T-helper 2 cell (primary cell): ENCODE measurements around the gene PDZRN4.

ENCODE experiments used
- DNase-seq, 5 experiments: peaks; one replicate each; pipeline versions ENCODE4 v3.0.0 to v3.0.0-alpha.2; 2012 to 2022

The PDZRN4 gene

DNA sequence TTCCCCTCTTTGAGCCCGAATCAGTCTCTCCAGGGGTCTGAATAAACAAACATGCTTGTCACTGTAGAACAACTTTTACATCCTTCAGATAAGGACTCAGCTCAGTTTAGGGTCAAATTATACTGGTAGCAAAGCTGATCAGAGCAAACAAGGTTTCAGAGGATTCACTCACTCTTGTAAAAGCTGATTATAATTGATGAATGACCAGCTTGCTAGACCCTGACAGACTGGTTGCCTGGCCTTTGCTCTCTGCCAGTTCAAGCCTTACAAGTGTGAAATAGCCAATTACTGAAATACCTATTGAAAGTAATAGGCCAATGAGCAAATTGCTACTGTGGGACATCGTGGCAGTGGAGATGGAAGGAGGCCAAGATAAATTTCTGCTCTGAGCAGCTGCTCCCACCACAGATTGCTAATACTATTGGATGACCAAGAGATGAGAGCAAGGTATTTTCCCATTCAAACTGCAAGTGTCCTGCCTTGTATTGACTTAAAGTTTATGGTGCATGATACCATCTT, 177.6 kb downstream of the PDZRN4 start:
- no peak for DNase-seq

DNA sequence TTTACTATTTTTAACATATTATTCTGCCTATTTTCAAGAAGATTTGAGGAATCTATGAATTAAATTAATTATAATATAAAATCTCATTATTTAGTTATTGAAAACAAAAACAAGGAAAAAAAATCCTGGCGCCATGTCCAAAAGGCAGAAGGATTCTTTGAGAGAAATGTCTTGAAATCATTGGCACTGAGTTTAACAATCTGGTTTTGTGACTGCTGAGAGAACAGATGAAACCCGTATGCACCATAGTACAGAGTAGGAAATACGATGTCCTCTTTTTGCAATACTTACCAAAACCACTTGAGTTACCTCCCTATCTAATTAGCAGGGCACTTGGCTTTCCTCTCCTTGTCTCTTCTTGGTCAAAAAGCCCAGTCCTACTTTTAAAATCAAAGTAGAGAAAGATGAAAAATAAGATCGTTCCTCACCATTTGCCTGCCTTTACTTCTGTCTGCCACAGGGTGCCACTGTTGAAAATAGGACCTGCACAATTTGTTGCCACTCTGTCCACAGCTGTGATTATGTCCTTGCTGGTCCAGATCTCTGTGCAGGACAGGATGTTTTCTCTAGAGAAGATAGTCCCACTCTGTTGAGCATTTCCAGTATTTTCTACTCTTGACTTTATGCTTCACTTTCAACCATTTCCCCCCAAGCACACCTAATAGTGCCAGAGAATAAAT, 179.7 kb downstream of the PDZRN4 start:
- no peak for DNase-seq

DNA sequence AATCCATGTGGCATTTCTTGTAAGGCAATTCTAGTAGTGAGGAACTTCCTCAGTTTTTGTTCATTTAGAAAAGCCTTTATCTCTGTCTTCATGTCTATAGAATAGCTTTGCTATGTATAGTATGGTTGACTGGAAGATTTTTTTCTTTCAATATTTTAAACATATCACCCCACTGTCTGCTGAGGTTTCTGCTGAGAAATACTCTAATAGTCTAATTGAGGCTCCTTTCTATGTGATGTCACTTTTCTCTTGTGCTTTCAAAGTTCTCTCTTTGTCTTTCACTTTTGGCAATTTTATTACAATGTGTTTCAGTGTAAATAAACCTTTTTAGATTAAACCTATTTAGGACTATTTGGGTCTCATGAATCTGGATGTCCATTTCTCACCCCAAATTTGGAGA, 192.8 kb downstream of the PDZRN4 start:
- DNase-seq, result no peak

DNA sequence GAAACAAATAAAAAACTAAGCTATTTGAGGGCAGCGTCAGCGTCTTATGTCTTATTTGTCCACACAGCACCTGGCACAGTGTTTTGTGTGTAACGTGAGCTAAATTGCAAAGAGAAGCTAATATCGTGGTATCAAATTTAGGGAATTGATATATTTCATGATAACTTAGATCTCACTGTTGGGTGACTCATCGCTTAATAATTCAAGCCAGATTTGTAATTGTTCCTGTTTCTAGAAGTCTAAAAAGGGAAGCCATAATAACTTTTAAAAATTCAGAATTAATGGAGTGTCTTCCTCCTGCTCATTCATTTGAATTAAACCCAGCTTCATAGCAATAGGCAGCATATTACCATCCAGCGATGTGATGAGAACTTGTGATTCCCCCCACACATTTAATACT, 214.7 kb downstream of the PDZRN4 start:
- no peak for DNase-seq

DNA sequence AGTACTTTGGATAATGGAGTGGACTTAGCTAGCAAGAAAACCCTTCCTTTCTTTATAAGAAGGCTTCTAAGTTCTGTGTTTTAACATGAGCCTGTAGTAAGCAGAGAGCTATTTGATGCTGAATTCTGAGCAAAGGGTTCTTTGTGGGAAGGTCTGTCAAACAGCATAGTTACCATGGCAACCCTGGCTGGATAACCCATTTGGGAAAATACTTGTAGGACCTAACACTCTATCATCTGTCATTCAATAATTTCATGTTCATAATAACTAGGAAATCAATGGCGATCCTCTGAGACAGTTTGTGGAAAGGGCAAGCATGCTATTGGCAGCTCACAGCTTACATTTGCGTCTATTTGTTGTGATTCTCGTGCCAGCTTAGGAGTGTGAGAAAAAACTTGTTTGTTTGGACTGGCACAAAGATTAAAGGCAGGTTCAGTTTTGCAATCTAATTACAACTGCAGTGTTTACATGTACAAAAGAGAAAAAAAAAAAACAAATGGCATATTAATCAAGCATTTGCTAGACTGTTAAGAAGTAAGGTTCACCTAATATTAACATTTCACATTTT, 219.2 kb downstream of the PDZRN4 start:
- DNase-seq, result no peak

DNA sequence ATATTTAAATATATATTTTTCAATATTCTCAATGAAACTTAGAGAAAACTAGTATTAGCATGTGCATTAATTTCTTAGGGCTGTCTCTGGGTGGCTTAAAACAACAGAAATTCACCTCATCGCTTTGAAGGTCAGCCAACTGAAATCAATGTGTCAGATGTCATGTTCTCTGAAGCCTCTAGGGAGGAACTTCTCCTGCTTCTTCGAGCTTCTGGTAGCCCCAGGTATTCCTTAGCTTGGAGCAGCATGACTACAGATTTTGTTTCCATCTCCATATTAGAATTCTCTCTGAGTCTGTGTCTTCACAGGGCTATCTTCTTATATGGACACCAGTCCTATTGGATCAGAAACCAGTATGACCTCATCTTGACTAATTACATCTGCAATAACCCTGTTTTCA, 221.5 kb downstream of the PDZRN4 start:
- DNase-seq, result no peak

DNA sequence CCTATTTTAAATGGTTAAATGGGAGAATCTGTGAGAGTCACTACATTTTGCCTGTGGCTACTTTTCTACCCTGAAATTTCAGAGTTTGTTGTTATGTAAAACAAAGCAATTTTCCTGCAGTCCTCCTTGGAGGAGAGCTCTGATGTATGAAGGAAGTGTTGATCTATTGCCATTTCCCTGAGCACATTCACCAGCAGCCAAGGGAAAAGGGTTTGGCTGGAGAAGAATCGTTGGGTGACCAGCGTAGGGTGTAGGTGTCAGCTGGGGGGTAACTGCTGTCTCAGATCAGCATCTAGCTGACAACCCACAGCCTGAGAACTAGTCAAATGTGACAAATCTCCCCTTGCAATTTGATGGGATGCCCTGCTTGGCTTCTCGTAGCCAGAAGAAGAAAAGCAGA, 230.5 kb downstream of the PDZRN4 start:
- DNase-seq, result no peak

DNA sequence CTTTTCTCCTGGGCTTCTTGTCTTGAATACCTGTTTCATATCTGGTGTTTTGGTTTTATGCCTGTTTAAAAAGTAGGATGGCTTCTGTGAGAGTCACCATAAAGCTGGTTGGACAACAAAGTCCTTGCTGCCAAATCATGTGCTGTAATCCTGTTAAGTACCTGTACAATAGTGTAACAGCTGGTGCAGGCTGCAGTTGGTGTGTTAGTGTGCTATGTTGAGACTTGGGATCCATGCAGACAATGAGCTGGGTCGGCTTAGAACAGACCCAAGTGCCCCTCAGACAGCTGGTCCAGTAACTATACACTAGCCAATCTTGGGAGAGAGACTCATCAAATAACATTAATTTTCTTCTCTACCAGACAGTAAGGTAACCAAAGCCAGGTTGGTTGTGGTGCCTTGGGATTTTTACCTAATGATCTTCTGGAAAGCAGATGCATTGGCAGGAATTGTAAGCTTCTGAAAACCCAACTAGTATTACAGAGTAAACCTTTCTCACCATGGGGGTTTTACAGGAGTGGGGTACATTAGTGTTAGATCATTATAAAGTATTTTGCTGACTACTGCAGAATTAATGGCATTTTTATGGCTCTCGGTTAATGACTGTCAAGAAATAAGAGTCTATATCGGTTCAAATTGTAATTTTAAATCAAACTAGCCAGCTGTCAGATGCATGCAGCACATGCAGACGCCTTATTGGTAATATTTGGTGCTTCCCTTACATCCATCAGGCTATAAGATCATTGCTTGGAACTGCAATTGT, 231.2 kb downstream of the PDZRN4 start:
- DNase-seq, result no peak

DNA sequence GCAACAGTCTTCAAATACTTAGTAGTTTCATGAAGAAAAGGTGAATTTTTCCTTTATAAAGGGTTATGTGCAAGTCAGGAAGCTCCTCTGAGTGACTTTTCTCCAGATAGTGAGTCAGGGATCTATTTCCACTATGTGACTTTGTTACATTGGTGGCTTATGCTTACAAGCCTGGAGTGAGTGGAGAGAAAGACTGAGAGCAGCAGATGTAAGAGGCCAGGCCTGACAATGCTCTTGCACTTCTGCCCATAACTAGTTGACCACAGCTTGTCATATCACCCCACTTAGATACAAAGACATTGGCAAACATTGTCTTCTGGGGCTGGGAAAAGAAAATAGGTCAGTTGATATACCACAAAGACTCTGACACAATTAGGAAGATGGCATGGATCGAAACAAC, 236.5 kb downstream of the PDZRN4 start:
- DNase-seq, result no peak

DNA sequence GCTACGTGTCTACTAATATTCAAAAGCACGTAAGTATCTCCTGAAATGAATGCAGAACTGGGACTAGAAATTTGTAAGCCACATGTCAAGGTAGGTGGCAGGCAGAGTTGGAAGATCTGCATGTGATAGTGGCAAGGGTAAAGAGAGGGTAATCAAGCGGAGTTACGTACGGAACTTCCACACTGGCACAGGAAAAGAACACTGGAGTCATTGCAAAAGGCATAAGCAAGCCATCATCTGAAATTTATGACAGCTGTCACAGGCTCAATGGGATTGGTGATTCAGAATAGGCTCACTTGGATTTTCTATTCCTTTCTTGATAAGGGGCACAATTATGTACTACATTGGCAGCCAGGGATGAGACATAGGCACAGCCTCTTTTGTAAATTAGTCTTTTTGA, 245.3 kb downstream of the PDZRN4 start:
- no peak for DNase-seq

DNA sequence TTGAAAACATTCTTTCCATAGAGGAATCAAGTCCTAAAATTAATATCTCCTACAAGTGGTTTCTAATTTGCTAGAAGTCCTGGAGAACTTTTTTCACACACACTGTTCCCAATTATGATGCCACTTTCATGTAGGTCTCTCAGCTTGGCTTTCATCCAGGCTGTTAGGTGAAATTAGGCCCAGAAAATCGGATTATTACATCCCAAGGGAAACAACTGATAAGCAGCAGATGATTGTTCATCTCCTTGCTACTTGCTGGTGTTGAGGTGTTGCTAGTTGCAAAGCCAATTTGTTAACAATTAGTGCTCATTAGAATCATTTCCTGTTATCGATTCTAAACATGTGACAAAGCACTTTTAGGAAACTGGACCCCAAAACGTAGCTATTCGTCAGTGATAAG, 248.0 kb downstream of the PDZRN4 start:
- no peak for DNase-seq

DNA sequence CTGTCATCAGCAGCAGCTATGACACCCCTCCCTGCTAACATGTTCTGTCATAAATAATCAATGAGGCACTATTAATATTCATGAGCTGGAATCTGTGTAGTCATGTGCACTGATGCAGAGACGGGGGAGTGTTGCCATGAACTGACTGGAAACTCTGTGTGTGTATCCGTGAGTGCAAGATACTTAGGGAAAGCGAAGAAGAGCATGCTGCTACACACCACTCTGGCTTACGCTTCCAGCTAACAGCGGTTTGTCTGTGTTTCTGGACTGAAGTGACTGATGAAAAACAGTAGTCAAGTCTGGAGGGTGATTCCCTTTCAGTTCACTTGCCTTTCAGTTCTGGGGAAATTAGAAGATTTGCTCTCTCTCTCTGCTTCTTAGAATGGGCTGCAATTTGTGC, 249.4 kb downstream of the PDZRN4 start:
- DNase-seq, result no peak

DNA sequence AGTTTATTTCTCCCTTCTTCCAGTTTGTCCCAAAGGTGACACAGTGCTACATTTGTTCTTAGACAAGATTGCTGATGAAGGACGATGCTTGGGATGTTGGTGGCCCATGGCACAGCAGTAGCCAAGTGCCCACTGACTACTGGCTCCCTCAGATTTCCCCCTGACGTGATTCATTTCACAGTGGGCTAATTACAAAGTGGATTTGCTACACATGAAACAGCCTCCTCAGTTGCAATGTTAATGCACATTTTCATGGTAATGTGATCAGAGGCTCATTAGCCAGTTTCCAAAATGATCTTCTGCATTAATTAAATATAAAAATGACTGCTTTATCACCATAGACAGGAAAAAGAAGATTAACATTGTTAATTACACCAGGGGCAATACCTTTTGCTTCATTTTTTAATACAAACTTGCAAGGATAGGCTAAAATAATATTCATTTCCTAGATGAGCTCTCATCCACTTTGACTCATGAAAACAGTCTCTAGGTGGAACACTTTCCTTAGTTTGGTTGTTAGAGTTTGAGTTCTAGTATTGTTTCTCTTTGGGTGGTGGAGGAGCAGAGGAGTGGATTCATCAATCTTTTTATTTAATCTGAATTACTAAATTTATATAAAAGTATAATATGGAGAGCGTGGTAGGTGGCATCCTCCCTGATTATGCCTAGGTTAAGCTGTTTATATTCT, 250.9 kb downstream of the PDZRN4 start:
- DNase-seq, result no peak

DNA sequence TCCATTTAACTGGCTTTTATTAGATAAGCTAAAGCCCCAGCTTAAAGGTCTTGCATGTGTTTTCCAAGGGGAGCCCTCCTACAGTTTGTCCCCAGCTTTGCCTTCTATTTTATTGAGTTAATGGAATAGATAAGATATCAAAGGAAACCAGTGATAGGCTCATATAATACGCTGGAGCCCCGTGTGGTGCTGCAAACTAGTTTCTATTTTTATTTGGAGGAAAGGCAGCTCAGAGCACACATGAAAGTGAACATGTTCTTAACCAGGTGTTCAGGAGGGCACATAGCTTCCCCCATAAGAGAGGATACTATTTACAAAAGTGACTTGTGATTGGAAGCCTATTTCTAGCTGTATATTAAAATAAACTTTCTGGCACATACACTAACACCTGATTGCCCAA, 251.7 kb downstream of the PDZRN4 start:
- no peak for DNase-seq

DNA sequence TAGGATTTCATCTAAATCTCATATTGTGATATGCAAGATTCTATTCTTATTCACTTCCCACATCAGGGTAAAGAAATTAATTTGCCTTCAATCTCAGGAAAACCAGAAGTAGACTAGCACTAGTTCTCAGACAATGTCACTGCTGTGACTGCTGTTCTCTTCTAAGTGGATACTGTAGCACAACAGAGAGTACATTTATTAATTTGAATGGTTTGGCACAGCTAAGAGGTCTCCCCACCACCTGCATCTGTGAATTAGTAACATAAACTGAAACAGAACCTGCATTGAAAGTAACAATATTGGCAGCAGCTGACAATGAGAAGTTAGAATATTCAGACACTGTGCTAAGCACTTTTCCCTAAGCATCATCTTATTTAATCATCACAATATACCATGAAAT, 253.1 kb downstream of the PDZRN4 start:
- no peak for DNase-seq

DNA sequence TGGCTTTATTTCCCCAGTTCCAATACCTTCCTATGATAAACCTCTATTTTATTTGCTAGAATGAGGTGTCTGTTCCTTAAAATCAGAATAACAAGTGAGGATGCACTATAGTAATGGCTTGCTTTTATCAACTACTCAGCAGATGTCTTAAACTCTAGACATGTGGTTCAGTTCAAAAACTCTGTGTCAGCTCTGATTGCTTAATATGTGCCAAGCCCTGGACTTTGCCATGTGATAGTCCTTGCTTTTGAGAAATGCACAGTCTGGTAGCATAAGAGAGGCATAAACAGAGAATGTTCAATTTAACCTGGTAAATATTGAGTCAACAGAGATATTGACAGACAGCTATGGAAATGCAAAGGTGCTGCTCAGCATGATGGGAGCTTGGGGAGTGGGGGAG, 254.8 kb downstream of the PDZRN4 start:
- DNase-seq, result no peak

DNA sequence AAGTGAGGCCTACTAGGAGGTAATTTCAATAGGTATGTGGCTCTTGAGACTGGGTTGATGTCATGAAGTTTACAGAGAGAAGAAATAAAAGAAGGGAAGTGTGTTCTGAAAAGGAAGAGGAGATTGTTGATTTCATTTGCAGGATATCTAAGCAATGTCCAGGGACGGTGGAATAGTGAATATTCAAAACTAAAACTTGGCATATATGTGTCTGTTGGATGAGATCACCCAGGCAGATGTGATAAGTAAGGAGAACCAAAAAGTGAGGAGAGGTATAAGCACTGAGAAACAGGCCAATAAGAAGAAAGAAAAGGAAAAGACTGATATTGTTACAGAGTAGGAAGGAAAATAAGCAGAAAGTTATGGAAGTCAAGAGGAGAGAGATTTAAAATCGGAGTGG, 255.6 kb downstream of the PDZRN4 start:
- DNase-seq, result no peak

DNA sequence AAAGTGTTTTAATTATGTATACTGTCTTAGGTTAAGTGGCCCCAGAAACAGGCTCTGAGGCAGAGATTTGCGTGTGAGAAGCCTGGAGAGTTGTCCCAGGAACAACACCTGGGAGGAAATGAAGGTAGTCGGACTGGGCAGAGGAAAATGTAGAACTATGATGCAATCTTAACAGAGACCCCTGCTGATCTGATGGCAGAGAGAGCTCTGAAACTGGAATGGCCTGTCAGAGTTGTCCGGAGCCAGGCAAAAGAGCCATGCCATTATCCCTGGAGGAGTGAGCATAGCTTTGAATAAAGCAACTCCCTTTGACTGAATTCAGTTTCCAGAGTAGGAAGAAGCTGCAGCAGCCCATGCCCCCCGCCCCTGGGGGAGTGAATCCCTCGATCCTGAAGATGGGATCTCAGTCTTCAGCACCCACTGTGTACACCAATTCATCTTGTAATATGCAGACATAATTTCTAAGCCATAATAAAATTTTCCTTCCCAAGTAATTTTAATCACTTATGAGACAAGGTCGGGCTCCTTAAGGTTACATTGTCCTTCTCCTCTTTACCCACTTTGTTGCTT, 264.8 kb downstream of the PDZRN4 start:
- DNase-seq, result no peak

DNA sequence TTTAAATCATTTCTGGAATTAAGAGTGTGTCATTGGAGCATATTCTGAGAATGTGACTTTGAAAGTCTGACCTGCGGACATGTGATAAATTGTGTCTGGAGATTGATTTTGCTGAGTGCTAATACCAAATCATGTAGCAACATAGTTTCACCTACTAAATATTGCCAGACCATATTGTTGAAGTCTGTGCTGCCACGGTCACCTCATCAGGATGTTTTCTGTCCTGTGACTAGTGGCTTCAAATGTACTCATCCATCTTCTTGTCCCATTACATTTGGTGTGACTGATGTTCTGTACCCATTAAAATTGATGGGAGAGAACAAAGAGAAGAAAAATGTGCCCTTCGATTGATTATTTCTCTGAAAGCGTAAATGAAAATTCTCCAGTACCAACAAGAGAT, 265.3 kb downstream of the PDZRN4 start:
- DNase-seq, result no peak

DNA sequence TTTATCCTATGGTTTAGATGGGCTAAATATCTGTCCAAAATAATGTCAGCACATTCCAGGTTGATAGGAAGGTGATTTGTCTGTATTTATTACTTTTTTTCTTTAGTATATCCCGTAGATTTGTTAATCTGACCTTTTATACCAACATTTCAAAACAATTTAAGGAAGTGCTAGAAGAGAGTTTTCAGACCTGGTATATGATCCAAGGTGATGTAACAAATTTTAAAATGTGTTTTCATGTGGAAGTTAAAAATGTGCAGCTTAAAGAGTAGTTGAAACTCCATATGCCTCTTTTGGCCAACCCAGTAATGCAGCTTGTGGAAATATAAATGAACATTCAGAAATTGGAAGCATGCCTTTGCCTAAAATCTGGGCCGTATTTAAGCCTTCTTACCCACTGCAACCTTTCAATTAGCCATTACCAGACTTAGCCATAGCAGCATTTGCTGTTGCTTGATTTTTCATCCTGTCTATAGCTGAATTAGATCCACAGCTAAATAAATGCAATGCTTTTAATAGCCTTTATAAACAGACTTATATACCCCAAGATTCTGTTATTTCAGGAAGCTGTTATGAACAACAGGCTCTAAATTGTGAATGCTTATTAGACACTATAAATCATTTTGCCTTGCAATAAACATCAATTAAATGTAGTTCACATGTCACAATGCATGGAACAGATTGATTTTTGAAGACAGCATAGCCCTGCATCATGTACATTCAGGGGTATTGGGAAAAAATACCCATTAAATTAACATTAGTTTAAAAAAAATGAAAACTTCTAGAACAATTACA, 271.2 kb downstream of the PDZRN4 start:
- DNase-seq, result no peak

DNA sequence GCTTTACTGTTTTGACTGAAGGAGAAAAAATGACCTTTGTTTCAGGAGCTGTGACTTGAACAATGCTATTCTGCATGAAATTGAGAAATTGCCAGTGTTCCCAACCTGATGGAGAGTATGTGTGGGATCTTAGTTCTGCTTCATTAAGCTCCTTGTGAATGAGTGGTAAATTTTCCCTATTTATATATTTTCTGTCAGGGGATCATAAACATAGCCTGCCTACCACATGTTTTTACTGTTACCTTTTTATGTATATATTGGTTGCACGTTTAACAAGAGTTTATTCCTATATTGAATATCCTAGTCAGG, 271.7 kb downstream of the PDZRN4 start:
- no peak for DNase-seq

DNA sequence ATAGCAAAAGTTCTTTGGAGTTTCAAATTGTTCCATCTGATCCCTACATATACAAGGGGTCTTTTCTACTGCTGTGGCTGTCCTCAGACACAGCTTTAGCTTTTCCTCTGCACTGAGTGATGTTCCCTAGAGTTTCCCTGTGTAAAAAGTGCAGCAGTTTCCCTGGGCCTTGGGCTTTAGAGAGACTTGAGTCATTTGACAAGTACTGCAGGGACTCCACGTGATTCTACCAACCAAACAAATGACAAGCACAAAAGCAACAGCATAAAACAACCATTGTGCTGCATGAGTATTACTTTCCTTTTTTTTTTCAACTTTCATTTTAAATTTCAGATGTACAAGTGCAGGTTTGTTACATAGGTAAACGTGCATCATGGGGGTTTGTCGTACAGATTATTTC, 272.8 kb downstream of the PDZRN4 start:
- no peak for DNase-seq

DNA sequence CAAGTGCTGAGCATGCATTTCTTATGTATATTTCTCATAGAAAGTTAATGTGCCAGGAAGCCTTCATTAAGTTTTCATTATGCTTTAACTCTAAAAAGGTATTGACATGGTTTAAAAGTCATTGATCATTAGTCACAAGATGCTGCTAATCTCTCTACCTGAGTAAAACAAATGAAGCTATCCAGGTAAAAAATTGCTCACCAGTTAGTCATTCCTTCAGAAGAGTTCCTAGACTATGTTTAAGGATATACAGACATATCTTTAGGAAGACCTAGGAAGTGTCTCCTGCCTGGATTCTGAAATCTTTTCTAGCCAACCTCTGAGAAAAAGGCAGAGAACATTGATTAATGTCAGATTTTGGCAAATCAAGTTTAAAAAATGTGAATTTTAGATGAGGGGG, 274.2 kb downstream of the PDZRN4 start:
- DNase-seq, result no peak
